ENCODE measurements around the gene ADGRL1. TPM values are rescaled to one million over a fixed set of nuclear protein-coding genes. Genes with fewer than 3 reads are reported as not detected.

ADGRL1 gene
- total RNA-seq, 1 donor from 2014 or later, result 26.0 TPM

GRCh38 chr19:14111486-14111885, 94.5 kb downstream of the ADGRL1 start:
- no peaks in the 10 kb centered on the region for H3K27me3 ChIP-seq
- TF ChIP-seq, protein P1, sequence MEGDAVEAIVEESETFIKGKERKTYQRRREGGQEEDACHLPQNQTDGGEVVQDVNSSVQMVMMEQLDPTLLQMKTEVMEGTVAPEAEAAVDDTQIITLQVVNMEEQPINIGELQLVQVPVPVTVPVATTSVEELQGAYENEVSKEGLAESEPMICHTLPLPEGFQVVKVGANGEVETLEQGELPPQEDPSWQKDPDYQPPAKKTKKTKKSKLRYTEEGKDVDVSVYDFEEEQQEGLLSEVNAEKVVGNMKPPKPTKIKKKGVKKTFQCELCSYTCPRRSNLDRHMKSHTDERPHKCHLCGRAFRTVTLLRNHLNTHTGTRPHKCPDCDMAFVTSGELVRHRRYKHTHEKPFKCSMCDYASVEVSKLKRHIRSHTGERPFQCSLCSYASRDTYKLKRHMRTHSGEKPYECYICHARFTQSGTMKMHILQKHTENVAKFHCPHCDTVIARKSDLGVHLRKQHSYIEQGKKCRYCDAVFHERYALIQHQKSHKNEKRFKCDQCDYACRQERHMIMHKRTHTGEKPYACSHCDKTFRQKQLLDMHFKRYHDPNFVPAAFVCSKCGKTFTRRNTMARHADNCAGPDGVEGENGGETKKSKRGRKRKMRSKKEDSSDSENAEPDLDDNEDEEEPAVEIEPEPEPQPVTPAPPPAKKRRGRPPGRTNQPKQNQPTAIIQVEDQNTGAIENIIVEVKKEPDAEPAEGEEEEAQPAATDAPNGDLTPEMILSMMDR (IDR thresholded peaks at IDR 0.05), result no peak
- H3K36me3 ChIP-seq, result peaks cover 4 to 6% of the 10 kb centered on the region in 2 donors
- peak overlapping the region; percentile 85 to 90 for H3K27ac ChIP-seq
- peak overlapping the region in 1 of 2 donors; percentile 54 for H3K4me3 ChIP-seq
- no peaks in the 10 kb centered on the region for H3K9me3 ChIP-seq
- no peak for DNase-seq (ENCODE audit: low spot score in 2 of 2)
- peaks cover 25 to 80% of the 10 kb centered on the region in 2 donors for H3K4me1 ChIP-seq
- intact Hi-C loops (cut with DNase I), result no loop called here

DNA sequence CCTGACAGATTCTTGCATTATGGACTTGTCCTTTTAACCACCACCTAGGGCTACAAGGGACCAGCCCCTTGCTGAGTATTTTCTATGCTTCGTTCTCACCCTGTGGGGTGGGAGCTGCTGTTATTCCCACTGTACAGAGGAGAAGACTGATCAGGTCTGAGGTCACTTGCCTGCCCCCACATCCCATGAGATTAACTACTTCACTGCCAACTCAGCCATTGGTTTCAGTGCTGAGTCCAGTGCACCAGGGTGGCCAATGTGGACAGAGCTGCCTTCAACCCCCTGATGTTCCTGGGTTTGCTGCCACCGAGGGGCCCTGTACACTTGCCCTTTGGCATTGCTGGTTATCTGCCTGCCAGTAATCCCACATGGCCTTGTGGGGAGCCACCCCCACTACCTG, 95.3 kb downstream of the ADGRL1 start:
- Histone ChIP-seq H3K4me1 (peaks cover 25 to 72% of the 10 kb centered on the region in 2 donors), H3K27ac (peak overlapping the region in 1 of 2 donors; percentile 13), H3K9me3 (no peaks in the 10 kb centered on the region), H3K4me3 (no peak overlapping the region), H3K27me3 (no peaks in the 10 kb centered on the region), H3K36me3 (peaks cover 12 to 14% of the 10 kb centered on the region in 2 donors)
- DNase-seq (ENCODE audit: low spot score in 2 of 2), result no peak
- TF ChIP-seq, protein P1 (IDR thresholded peaks at IDR 0.05), result no peak
- intact Hi-C loops (cut with DNase I), result no loop called here

GRCh38 chr19:14107581-14108461, 98.1 kb downstream of the ADGRL1 start:
- peaks cover 11 to 47% of the 10 kb centered on the region in 2 donors for H3K4me1 ChIP-seq
- H3K4me3 ChIP-seq, result peak overlapping the region in 1 of 2 donors; percentile 41
- no peaks in the 10 kb centered on the region for H3K27me3 ChIP-seq
- DNase-seq (ENCODE audit: low spot score in 2 of 2), result peak in 1 of 2 donors; percentile 87
- H3K27ac ChIP-seq, result peak overlapping the region; percentile 90
- H3K9me3 ChIP-seq, result no peaks in the 10 kb centered on the region
- intact Hi-C loops (cut with DNase I), result loop anchor here (2.0 kb wide), 1 partner anchor 17 kb away; the partner anchor contains the start of gene SAMD1
- TF ChIP-seq, protein P1 (IDR thresholded peaks at IDR 0.05), result no peak
- peaks cover 39 to 40% of the 10 kb centered on the region in 2 donors for H3K36me3 ChIP-seq

- Histone ChIP-seq H3K27me3 (no peaks in the 10 kb centered on the region), H3K27ac (peak overlapping the region; percentile 90), H3K36me3 (peaks cover 49% of the 10 kb centered on the region in 2 donors), H3K9me3 (no peaks in the 10 kb centered on the region), H3K4me1 (peaks cover 3 to 37% of the 10 kb centered on the region in 2 donors), H3K4me3 (no peak overlapping the region)
- intact Hi-C loops (cut with DNase I), result loop anchor here (2.0 kb wide), 1 partner anchor 16 kb away; the partner anchor contains the start of gene SAMD1
- TF ChIP-seq, protein P1 (IDR thresholded peaks at IDR 0.05), result no peak
- DNase-seq (ENCODE audit: low spot score in 2 of 2), result no peak
These were observed 99.1 kb downstream of the ADGRL1 start for GRCh38 chr19:14106840-14107239.

DNA sequence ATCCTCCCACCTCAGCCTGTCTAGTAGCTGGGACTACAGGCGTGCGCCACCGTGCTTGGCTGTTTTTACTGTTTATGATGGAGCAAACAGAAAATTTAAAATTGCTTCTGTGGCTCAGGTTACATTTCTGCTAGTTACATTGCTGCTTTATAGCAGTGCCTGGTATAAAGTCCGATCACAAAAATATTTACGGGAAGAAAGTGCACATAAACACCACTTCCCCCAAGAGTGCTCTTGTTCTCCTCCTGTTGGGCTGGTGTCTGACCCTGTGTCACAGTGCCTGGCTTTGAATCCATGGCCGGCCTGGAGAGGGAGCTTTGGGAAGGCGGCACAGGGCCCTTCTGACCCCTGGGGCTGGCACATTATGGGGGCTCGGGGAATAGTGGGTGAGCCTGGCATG, 100.3 kb downstream of the ADGRL1 start:
- no peak for DNase-seq (ENCODE audit: low spot score in 2 of 2)
- Histone ChIP-seq H3K36me3 (peaks cover 61% of the 10 kb centered on the region in 2 donors), H3K9me3 (no peaks in the 10 kb centered on the region), H3K4me1 (peaks cover 3 to 30% of the 10 kb centered on the region in 2 donors), H3K27ac (no peak overlapping the region), H3K4me3 (no peak overlapping the region), H3K27me3 (no peaks in the 10 kb centered on the region)
- TF ChIP-seq, protein P1 (IDR thresholded peaks at IDR 0.05), result no peak
- intact Hi-C loops (cut with DNase I), result loop anchor here (2.0 kb wide), 1 partner anchor 15 kb away; the partner anchor contains the start of gene SAMD1

Data from ascending aorta (tissue), 2 donors.